GM18870 (cell line): ENCODE data around the gene TMEM271.

Experiments used
- ATAC-seq: cut with Tn5 transposase; IDR thresholded peaks from one replicate; pipeline ENCODE4 v1.9.1; 2021; ENCODE audit warnings: moderate library complexity; ENCODE audit not compliant: unreplicated experiment

Gene TMEM271

GRCh38 chr4:581753-582361, 5.8 kb upstream of the TMEM271 start:
- no peak for ATAC-seq

GRCh38 chr4:581181-581580, 5.1 kb upstream of the TMEM271 start:
- no peak for ATAC-seq

- no peak for ATAC-seq
These were observed 3.6 kb upstream of the TMEM271 start for GRCh38 chr4:579543-580175.

GRCh38 chr4:578451-579443, 2.7 kb upstream of the TMEM271 start:
- no peak for ATAC-seq

- no peak for ATAC-seq
These were observed 1.7 kb upstream of the TMEM271 start for GRCh38 chr4:577499-578450.

- ATAC-seq, result no peak
These were observed 950 bp upstream of the TMEM271 start for GRCh38 chr4:576991-577498.

- no peak for ATAC-seq
These were observed 584 bp downstream of the TMEM271 start for GRCh38 chr4:575281-576141.

GRCh38 chr4:574346-575161, 1.5 kb downstream of the TMEM271 start:
- ATAC-seq, result no peak

GRCh38 chr4:573122-573892, 2.8 kb downstream of the TMEM271 start:
- no peak for ATAC-seq

GRCh38 chr4:572594-572993, 3.5 kb downstream of the TMEM271 start:
- no peak for ATAC-seq

- ATAC-seq, result no peak
These were observed 4.1 kb downstream of the TMEM271 start for GRCh38 chr4:571838-572572.

- no peak for ATAC-seq
These were observed 5.3 kb downstream of the TMEM271 start for GRCh38 chr4:570754-571153.

GRCh38 chr4:569958-570667, 6.0 kb downstream of the TMEM271 start:
- ATAC-seq, result no peak

- ATAC-seq, result no peak
These were observed 7.1 kb downstream of the TMEM271 start for GRCh38 chr4:568962-569361.

- no peak for ATAC-seq
These were observed 7.8 kb downstream of the TMEM271 start for GRCh38 chr4:568351-568652.

GRCh38 chr4:567457-568350, 8.4 kb downstream of the TMEM271 start:
- no peak for ATAC-seq
